Nephron (organoid): Measurements from ENCODE around the gene PTCHD1.

Experiments used
- H3K27ac Mint-ChIP-seq, 3 experiments: 2 replicates each; pipeline ENCODE4 v1.8.0; 2020; ENCODE audit warnings: mixed read lengths in 3 of 3, mild to moderate bottlenecking in 2 of 3, moderate library complexity in 1 of 3
- H3K27me3 Mint-ChIP-seq: 2 replicates; pipeline ENCODE4 v1.8.0; 2021; ENCODE audit warnings: low read depth, mild to moderate bottlenecking, moderate library complexity, mixed read lengths
- H3K36me3 Mint-ChIP-seq: 2 replicates; pipeline ENCODE4 v1.8.0; 2020; ENCODE audit warnings: low read depth, mixed read lengths
- H3K4me1 Mint-ChIP-seq: 2 replicates; pipeline ENCODE4 v1.8.0; 2020; ENCODE audit warnings: mixed read lengths
- H3K4me3 Mint-ChIP-seq, 3 experiments: 2 replicates each; pipeline ENCODE4 v1.8.0; 2020; ENCODE audit warnings: mild to moderate bottlenecking in 3 of 3, mixed read lengths in 3 of 3, moderate library complexity in 2 of 3
- H3K9me3 Mint-ChIP-seq: 2 replicates; pipeline ENCODE4 v1.8.0; 2020; ENCODE audit warnings: mixed read lengths
- TF ChIP-seq, protein P1 (sequence below), 3 experiments: fragments of 200-600 bp; sonication (generic); IDR thresholded peaks; one replicate each; pipeline ENCODE4 v1.5.0; 2021; ENCODE audit warnings: antibody characterized with exemption in 3 of 3; ENCODE audit not compliant: unreplicated experiment in 3 of 3

Gene PTCHD1

DNA sequence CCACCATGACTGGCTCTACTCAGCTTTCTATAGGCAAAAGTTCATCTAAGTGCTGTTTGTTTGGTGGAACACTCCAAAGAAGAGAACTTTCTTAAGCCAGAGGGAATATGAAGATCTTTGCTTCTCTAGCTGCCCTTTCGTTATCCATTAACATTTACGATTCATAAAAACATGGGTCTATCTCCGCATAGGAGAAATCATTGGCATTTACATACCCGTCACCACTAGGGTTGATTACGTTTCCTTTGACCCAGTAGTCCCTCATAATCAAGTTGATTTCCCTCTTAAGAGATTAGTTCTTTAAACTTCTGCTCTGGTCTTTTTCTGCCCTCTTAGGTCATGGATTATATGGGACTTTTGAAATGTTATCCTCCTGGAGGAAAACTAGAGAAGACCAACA lies 57.5 kb downstream of the PTCHD1 start:
- TF ChIP-seq, protein P1, sequence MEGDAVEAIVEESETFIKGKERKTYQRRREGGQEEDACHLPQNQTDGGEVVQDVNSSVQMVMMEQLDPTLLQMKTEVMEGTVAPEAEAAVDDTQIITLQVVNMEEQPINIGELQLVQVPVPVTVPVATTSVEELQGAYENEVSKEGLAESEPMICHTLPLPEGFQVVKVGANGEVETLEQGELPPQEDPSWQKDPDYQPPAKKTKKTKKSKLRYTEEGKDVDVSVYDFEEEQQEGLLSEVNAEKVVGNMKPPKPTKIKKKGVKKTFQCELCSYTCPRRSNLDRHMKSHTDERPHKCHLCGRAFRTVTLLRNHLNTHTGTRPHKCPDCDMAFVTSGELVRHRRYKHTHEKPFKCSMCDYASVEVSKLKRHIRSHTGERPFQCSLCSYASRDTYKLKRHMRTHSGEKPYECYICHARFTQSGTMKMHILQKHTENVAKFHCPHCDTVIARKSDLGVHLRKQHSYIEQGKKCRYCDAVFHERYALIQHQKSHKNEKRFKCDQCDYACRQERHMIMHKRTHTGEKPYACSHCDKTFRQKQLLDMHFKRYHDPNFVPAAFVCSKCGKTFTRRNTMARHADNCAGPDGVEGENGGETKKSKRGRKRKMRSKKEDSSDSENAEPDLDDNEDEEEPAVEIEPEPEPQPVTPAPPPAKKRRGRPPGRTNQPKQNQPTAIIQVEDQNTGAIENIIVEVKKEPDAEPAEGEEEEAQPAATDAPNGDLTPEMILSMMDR (IDR thresholded peaks at IDR 0.05; ENCODE audit: unreplicated experiment in 3 of 3): no peak
- peaks cover 4% of the 10 kb centered on the region for H3K9me3 Mint-ChIP-seq
- peaks cover 3% of the 10 kb centered on the region for H3K36me3 Mint-ChIP-seq
- H3K27me3 Mint-ChIP-seq: peaks cover 6% of the 10 kb centered on the region
- no peak overlapping the region for H3K4me3 Mint-ChIP-seq
- H3K27ac Mint-ChIP-seq: no peak overlapping the region
- H3K4me1 Mint-ChIP-seq: peaks cover 35% of the 10 kb centered on the region

DNA sequence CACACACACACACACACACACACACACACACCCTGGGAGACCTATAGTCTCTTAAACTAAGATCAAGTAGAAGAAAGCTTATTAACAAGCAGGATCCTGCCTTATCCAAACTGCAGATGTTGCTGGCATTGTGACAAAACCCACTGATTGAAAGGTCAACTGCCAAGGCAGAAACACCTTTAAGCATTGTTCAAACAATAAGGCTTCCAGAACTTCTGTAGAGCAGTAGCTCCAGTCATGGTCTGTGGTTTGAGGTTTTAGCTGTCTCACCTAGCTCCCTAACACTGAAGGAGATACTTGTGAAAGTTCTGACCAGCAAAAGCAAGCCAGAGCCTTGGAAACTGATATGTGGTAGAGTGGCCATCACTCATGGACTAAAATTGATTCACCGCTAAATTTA lies 59.8 kb downstream of the PTCHD1 start:
- TF ChIP-seq, protein P1 (IDR thresholded peaks at IDR 0.05; ENCODE audit: unreplicated experiment in 3 of 3): no peak
- no peak overlapping the region for H3K27ac Mint-ChIP-seq
- peaks cover 3% of the 10 kb centered on the region for H3K36me3 Mint-ChIP-seq
- H3K4me3 Mint-ChIP-seq: no peak overlapping the region
- no peaks in the 10 kb centered on the region for H3K9me3 Mint-ChIP-seq
- peaks cover 23% of the 10 kb centered on the region for H3K4me1 Mint-ChIP-seq
- peaks cover 9% of the 10 kb centered on the region for H3K27me3 Mint-ChIP-seq

DNA sequence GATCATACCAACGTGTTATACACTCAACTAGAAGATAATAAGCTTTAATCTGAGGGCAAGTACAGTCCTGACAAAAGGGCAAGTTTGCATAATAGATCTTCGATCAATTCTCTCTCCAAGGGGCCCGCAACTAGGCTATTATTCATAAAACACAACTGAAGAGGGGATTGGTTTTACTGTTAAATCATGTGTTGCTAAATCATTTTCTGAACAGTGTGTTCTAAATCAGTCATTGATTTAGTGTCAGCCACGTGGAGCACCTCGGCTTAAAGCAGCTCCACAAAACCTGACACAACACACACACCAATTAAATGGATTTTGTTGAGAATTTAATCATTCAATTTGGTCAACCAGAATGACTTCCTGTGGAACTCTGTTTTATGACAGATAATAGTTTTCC lies 61.6 kb downstream of the PTCHD1 start:
- H3K4me3 Mint-ChIP-seq: no peak overlapping the region
- H3K27ac Mint-ChIP-seq: no peak overlapping the region
- H3K9me3 Mint-ChIP-seq: no peaks in the 10 kb centered on the region
- peaks cover 5% of the 10 kb centered on the region for H3K4me1 Mint-ChIP-seq
- H3K36me3 Mint-ChIP-seq: peaks cover 3% of the 10 kb centered on the region
- peaks cover 9% of the 10 kb centered on the region for H3K27me3 Mint-ChIP-seq
- TF ChIP-seq, protein P1 (IDR thresholded peaks at IDR 0.05; ENCODE audit: unreplicated experiment in 3 of 3): no peak

DNA sequence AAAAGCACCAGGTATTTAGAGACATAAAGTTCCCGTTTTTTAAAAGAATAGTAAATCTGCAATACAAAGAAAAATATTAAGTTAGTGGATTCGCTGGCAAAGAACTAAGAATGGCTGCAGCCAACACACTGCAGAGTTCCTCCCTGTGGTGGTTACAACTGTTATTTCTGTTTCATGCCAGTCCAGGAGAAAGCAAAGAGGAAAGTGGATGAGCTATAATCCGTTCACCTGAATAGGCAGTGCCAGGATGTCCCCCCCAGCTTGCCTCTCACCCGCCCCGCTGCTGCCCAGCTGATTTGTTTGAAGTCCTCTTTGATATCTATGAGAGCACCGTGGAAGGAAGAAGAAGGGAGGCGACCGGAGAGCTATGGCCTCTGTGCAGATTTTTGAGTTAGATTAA lies 63.9 kb downstream of the PTCHD1 start:
- peaks cover 1% of the 10 kb centered on the region for H3K36me3 Mint-ChIP-seq
- peak overlapping the region in 1 of 3 experiments; percentile 19 for H3K27ac Mint-ChIP-seq
- peaks cover 9% of the 10 kb centered on the region for H3K27me3 Mint-ChIP-seq
- H3K4me1 Mint-ChIP-seq: no peaks in the 10 kb centered on the region
- TF ChIP-seq, protein P1 (IDR thresholded peaks at IDR 0.05; ENCODE audit: unreplicated experiment in 3 of 3): no peak
- no peaks in the 10 kb centered on the region for H3K9me3 Mint-ChIP-seq
- H3K4me3 Mint-ChIP-seq: no peak overlapping the region

DNA sequence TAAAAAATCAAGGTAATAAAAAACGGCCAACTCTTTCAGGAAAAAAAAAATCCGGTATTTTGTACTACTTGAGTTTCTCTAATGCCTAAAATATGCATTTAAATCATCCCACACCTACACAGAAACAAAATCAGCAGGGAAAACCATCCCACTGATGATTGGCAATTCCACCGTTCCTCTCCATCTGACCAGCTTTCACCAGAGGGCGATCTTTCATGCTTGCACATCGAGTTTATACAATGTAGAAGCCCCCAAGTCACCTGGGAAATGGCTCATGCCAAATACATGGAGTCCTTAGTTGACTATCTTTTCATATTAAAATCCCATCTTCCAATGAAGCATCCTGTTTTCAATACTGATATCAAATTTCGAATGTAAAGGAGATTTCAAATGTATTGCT lies 69.2 kb downstream of the PTCHD1 start:
- Mint-ChIP-seq H3K4me1 (peaks cover 22% of the 10 kb centered on the region), H3K36me3 (no peaks in the 10 kb centered on the region), H3K27me3 (peaks cover under 1% of the 10 kb centered on the region), H3K4me3 (no peak overlapping the region), H3K9me3 (no peaks in the 10 kb centered on the region), H3K27ac (no peak overlapping the region)
- TF ChIP-seq, protein P1 (IDR thresholded peaks at IDR 0.05; ENCODE audit: unreplicated experiment in 3 of 3): no peak

DNA sequence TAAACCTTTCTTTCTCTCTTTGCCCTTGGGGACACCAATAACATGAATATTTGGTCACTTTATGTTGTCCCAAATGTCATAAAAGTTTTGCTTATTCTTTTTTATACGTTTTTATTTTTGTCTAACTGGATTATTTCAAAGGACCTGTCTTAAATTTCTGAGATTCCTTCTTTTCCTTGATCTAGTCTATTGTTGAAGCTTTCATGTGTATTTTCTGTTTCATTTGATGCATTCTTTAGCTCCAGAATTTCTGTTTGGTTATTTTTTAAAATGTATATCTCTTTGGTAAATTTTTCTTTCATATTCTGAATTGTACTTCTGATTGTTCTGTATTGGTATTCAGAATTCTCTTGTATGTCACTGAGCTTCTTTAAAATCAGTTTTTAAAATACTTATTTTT lies 88.3 kb downstream of the PTCHD1 start:
- Mint-ChIP-seq H3K27me3 (peaks cover 4% of the 10 kb centered on the region), H3K36me3 (no peaks in the 10 kb centered on the region), H3K27ac (no peak overlapping the region), H3K9me3 (peaks cover 54% of the 10 kb centered on the region), H3K4me1 (no peaks in the 10 kb centered on the region), H3K4me3 (no peak overlapping the region)
- TF ChIP-seq, protein P1 (IDR thresholded peaks at IDR 0.05; ENCODE audit: unreplicated experiment in 3 of 3): no peak
